SKM-1 treated with dmso at 0.1 percent for 144 hours (cell line): ENCODE measurements around the gene ZNF774.
"Not testable (repeated sequence)": the region's sequence is repeated elsewhere in the genome, so short reads cannot be mapped to it uniquely, and the experiment has no call there.

ENCODE experiments used
- DNase-seq: peaks from one replicate; lab custom pipeline; 2025; ENCODE audit not compliant: unreplicated experiment; lab: John Stamatoyannopoulos, UW

Gene ZNF774

GRCh38 chr15:90352107-90352893 is at the start of gene ZNF774:
Gene ZNF774 (plus strand): TSS chr15:90352284. CDS start chr15:90354661, 2,377 bp downstream.
- peak; percentile 89 for DNase-seq

GRCh38 chr15:90305355-90305754 is 46.7 kb upstream of the ZNF774 start:
- not testable (repeated sequence) for DNase-seq

- no peak for DNase-seq
These were observed 46.2 kb upstream of the ZNF774 start for GRCh38 chr15:90305932-90306331.

- peak; percentile 38 for DNase-seq
These were observed 45.5 kb upstream of the ZNF774 start for GRCh38 chr15:90306560-90306959.

GRCh38 chr15:90307661-90308060 is 44.4 kb upstream of the ZNF774 start:
- DNase-seq, result no peak

- DNase-seq, result no peak
These were observed 43.1 kb upstream of the ZNF774 start for GRCh38 chr15:90309020-90309419.

- no peak for DNase-seq
These were observed 36.7 kb upstream of the ZNF774 start for GRCh38 chr15:90315278-90315982.

GRCh38 chr15:90316139-90316538 is 35.9 kb upstream of the ZNF774 start:
- no peak for DNase-seq

GRCh38 chr15:90318591-90318990 is 33.5 kb upstream of the ZNF774 start:
- DNase-seq, result no peak

GRCh38 chr15:90320062-90320884 is 31.8 kb upstream of the ZNF774 start:
- peak; percentile 89 for DNase-seq

- DNase-seq, result no peak
These were observed 31.2 kb upstream of the ZNF774 start for GRCh38 chr15:90320885-90321278.

- no peak for DNase-seq
These were observed 29.5 kb upstream of the ZNF774 start for GRCh38 chr15:90322538-90322937.

GRCh38 chr15:90325726-90326125 is 26.4 kb upstream of the ZNF774 start:
- no peak for DNase-seq

GRCh38 chr15:90326441-90326840 is 25.6 kb upstream of the ZNF774 start:
- DNase-seq, result no peak

GRCh38 chr15:90327311-90327710 is 24.8 kb upstream of the ZNF774 start:
- DNase-seq, result peak; percentile 30

GRCh38 chr15:90334304-90334731 is 17.8 kb upstream of the ZNF774 start:
- no peak for DNase-seq

GRCh38 chr15:90336705-90337141 is 15.4 kb upstream of the ZNF774 start:
- DNase-seq, result peak; percentile 98

- peak; percentile 77 for DNase-seq
These were observed 14.8 kb upstream of the ZNF774 start for GRCh38 chr15:90337256-90337655.

GRCh38 chr15:90338532-90338931 is 13.6 kb upstream of the ZNF774 start:
- DNase-seq, result no peak

GRCh38 chr15:90340345-90340744 is 11.7 kb upstream of the ZNF774 start:
- no peak for DNase-seq

GRCh38 chr15:90343302-90343790 is 8.7 kb upstream of the ZNF774 start:
- no peak for DNase-seq
